GM18526 (cell line): Measurements from ENCODE around the gene KLK12.

Experiments
- POLR2A ChIP-seq: IDR thresholded peaks from 3 replicates; pipeline ENCODE4 v1.6.1; 2011; ENCODE audit not compliant: insufficient read length; ENCODE audit errors: extremely low read depth

KLK12 gene

DNA sequence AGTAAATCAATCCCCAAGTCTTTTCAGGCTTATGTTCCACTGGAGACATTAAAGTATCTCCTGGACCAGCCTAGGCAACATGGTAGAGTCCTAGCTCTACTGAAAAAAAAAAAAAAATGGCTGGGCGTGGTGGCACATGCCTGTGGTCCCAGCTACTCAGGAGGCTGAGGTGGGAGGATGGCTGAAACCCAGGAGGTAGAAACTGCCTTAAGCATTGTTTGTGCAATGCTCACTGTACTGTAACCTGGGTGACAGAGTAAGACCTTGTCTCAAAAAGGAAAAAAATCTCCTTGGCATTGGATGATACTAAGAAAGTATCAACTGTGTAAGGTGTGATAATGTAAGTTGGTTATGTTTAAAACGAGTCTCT, 42.2 kb downstream of the KLK12 start:
- TF ChIP-seq POLR2A: no peak

DNA sequence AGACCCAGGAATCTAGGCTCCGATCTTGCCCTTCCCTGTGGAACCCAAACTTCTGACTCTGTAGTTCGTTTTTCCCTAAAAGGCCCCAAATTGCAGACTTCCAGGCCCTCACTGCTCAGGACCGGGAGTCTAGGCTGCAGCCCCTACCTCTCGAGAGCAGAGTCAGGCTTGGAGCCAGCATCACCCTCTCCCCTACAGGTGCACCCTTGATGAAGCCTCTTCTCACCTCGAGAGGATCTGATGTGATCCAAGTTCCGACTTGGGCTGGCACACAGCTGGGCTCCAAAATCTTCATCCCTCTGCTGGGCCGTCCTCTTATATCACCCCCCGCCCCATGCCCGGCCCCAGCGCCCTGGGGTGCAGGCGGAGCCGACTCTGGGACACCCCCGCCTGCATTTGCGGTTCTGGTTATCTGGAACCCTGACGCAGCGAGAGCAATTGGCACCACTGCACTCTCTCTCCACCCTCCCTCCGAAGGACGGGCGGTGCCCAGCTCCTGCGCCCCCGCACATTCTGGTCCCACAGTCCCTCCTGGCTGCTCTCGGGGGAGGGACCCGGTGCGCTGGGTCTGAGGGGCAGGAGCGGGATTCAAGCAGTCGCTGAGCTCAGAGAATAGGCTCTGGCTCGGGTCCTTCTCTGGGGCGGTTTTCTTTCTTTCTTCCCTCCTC, 51.0 kb downstream of the KLK12 start, which contains the start of gene KLK7:
TSS of gene KLK7 (minus strand) at position 293 of the 668 bp plus-strand sequence. CDS start 1,518 bp downstream, outside the sequence.
- no peak for TF ChIP-seq POLR2A

GRCh38 chr19:50982186-50982585, 52.6 kb downstream of the KLK12 start:
- no peak for TF ChIP-seq POLR2A

GRCh38 chr19:50981587-50982146, 53.1 kb downstream of the KLK12 start:
- TF ChIP-seq POLR2A: no peak

- no peak for TF ChIP-seq POLR2A
Observed at GRCh38 chr19:50980208-50980607, 54.6 kb downstream of the KLK12 start.

DNA sequence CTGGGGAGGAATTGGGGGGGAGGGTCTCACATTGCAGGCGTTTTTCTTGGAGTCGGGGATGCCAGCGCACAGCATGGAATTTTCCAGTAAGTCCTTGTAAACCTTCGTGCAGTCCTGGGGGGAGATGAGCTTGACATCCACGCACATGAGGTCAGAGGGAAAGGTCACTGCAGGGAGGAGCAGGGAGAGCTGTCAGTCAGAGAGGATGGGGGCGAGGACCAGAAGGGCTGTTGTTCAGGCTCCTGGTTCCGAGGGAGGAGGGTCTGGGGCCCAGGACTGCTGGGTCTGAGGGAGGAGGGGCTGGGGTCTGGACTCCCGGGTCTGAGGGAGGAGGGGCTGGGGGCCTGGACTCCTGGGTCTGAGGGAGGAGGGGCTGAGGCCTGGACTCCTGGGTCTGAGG, 55.0 kb downstream of the KLK12 start:
- no peak for TF ChIP-seq POLR2A
